ENCODE measurements around the gene FAM217A. TPM values are rescaled to one million over a fixed set of nuclear protein-coding genes. Genes with fewer than 3 reads are reported as not detected.

The FAM217A gene
- total and polyA plus RNA-seq, 10 of the 15 experiments (the other 5 are each of a cell fraction or from before 2014, with no cell fraction given) = 0.09 to 0.11 TPM; not detected in 8

DNA sequence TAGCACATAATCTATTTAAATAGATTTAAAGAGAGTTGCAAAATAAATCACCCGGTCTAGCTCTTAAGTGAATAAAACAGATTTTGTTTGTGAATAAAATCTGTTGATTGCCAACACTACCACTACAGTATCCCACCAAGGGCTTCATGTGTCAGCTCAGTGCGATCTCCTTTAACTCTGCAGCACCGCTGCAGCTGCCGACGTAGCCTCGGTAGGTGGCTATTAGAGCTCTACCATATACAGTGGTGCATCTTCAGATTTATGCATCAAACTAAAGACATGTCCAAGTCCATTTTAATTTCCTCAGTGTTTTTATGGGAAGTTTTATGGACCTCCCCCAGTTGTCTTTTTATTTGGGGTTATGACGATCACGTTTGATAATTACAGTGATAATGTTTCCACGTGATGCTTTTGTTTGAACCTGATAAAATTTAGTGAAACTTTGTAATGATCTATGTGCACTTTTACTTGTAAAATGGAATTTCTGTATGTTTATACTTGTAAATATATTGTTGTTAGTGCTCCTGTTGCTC, 29.7 kb upstream of the FAM217A start:
- FAIRE-seq = no peak
- in situ Hi-C loops (cut with MboI) = no loop called here
- CTCF ChIA-PET = no interaction called here
- no peak for TF ChIP-seq CHD1 (IDR thresholded peaks at IDR 0.05; ENCODE audit: low read depth, low read length)
- no peak for TF ChIP-seq FOXM1 (IDR thresholded peaks at IDR 0.05; ENCODE audit: low read depth, low read length)
- no peak for TF ChIP-seq RFX5 (IDR thresholded peaks at IDR 0.05; ENCODE audit: low read depth, low read length)
- TF ChIP-seq, protein P1, sequence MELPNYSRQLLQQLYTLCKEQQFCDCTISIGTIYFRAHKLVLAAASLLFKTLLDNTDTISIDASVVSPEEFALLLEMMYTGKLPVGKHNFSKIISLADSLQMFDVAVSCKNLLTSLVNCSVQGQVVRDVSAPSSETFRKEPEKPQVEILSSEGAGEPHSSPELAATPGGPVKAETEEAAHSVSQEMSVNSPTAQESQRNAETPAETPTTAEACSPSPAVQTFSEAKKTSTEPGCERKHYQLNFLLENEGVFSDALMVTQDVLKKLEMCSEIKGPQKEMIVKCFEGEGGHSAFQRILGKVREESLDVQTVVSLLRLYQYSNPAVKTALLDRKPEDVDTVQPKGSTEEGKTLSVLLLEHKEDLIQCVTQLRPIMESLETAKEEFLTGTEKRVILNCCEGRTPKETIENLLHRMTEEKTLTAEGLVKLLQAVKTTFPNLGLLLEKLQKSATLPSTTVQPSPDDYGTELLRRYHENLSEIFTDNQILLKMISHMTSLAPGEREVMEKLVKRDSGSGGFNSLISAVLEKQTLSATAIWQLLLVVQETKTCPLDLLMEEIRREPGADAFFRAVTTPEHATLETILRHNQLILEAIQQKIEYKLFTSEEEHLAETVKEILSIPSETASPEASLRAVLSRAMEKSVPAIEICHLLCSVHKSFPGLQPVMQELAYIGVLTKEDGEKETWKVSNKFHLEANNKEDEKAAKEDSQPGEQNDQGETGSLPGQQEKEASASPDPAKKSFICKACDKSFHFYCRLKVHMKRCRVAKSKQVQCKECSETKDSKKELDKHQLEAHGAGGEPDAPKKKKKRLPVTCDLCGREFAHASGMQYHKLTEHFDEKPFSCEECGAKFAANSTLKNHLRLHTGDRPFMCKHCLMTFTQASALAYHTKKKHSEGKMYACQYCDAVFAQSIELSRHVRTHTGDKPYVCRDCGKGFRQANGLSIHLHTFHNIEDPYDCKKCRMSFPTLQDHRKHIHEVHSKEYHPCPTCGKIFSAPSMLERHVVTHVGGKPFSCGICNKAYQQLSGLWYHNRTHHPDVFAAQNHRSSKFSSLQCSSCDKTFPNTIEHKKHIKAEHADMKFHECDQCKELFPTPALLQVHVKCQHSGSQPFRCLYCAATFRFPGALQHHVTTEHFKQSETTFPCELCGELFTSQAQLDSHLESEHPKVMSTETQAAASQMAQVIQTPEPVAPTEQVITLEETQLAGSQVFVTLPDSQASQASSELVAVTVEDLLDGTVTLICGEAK (IDR thresholded peaks at IDR 0.05; ENCODE audit: borderline replicate concordance) = no peak
- TF ChIP-seq ZNF622 (IDR thresholded peaks at IDR 0.05) = no peak
- TF ChIP-seq, protein P2, sequence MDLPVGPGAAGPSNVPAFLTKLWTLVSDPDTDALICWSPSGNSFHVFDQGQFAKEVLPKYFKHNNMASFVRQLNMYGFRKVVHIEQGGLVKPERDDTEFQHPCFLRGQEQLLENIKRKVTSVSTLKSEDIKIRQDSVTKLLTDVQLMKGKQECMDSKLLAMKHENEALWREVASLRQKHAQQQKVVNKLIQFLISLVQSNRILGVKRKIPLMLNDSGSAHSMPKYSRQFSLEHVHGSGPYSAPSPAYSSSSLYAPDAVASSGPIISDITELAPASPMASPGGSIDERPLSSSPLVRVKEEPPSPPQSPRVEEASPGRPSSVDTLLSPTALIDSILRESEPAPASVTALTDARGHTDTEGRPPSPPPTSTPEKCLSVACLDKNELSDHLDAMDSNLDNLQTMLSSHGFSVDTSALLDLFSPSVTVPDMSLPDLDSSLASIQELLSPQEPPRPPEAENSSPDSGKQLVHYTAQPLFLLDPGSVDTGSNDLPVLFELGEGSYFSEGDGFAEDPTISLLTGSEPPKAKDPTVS (IDR thresholded peaks at IDR 0.05; ENCODE audit: low read depth, low read length) = no peak
- no peak for TF ChIP-seq YBX1 (IDR thresholded peaks at IDR 0.05)
- TF ChIP-seq, protein P3, sequence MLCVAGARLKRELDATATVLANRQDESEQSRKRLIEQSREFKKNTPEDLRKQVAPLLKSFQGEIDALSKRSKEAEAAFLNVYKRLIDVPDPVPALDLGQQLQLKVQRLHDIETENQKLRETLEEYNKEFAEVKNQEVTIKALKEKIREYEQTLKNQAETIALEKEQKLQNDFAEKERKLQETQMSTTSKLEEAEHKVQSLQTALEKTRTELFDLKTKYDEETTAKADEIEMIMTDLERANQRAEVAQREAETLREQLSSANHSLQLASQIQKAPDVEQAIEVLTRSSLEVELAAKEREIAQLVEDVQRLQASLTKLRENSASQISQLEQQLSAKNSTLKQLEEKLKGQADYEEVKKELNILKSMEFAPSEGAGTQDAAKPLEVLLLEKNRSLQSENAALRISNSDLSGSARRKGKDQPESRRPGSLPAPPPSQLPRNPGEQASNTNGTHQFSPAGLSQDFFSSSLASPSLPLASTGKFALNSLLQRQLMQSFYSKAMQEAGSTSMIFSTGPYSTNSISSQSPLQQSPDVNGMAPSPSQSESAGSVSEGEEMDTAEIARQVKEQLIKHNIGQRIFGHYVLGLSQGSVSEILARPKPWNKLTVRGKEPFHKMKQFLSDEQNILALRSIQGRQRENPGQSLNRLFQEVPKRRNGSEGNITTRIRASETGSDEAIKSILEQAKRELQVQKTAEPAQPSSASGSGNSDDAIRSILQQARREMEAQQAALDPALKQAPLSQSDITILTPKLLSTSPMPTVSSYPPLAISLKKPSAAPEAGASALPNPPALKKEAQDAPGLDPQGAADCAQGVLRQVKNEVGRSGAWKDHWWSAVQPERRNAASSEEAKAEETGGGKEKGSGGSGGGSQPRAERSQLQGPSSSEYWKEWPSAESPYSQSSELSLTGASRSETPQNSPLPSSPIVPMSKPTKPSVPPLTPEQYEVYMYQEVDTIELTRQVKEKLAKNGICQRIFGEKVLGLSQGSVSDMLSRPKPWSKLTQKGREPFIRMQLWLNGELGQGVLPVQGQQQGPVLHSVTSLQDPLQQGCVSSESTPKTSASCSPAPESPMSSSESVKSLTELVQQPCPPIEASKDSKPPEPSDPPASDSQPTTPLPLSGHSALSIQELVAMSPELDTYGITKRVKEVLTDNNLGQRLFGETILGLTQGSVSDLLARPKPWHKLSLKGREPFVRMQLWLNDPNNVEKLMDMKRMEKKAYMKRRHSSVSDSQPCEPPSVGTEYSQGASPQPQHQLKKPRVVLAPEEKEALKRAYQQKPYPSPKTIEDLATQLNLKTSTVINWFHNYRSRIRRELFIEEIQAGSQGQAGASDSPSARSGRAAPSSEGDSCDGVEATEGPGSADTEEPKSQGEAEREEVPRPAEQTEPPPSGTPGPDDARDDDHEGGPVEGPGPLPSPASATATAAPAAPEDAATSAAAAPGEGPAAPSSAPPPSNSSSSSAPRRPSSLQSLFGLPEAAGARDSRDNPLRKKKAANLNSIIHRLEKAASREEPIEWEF (IDR thresholded peaks at IDR 0.05; ENCODE audit: insufficient replicate concordance, low read depth, low read length) = no peak
- no peak for TF ChIP-seq YY1 (IDR thresholded peaks at IDR 0.05; ENCODE audit: low read depth, low read length)
- TF ChIP-seq, protein P4, sequence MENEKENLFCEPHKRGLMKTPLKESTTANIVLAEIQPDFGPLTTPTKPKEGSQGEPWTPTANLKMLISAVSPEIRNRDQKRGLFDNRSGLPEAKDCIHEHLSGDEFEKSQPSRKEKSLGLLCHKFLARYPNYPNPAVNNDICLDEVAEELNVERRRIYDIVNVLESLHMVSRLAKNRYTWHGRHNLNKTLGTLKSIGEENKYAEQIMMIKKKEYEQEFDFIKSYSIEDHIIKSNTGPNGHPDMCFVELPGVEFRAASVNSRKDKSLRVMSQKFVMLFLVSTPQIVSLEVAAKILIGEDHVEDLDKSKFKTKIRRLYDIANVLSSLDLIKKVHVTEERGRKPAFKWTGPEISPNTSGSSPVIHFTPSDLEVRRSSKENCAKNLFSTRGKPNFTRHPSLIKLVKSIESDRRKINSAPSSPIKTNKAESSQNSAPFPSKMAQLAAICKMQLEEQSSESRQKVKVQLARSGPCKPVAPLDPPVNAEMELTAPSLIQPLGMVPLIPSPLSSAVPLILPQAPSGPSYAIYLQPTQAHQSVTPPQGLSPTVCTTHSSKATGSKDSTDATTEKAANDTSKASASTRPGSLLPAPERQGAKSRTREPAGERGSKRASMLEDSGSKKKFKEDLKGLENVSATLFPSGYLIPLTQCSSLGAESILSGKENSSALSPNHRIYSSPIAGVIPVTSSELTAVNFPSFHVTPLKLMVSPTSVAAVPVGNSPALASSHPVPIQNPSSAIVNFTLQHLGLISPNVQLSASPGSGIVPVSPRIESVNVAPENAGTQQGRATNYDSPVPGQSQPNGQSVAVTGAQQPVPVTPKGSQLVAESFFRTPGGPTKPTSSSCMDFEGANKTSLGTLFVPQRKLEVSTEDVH (IDR thresholded peaks at IDR 0.05; ENCODE audit: low read depth, partially characterized antibody) = no peak

More for the DNA sequence above, 29.7 kb upstream of the FAM217A start:
- POLR2A ChIA-PET = no interaction called here
- SMC1A ChIA-PET (ENCODE audit: uncharacterized antibody, unreplicated experiment) = interaction anchor here (0.8 to 1.8 kb wide), 3 partner anchors 11 to 44 kb away, joined by 3 to 4 read pairs (median 4); no protein-coding TSS in a partner anchor
- H2AFZ ChIP-seq (ENCODE audit: control insufficient read depth, low read depth, low read length) = no peak overlapping the region
- intact Hi-C loops (cut with micrococcal nuclease; ENCODE audit: unreplicated experiment) = no loop called here
- no peak overlapping the region for H3K4me3 ChIP-seq
- H3K79me2 ChIP-seq (ENCODE audit: control insufficient read depth, insufficient read depth, low read length) = no peaks in the 10 kb centered on the region
- H3K9me3 ChIP-seq (replicated peaks; ENCODE audit: control insufficient read depth, insufficient read depth, low read length) = no peaks in the 10 kb centered on the region
- no peaks in the 10 kb centered on the region for H3K27me3 ChIP-seq (replicated peaks in 1 of 2; ENCODE audit: control insufficient read depth in 2 of 2, insufficient read depth in 2 of 2, low read length in 1 of 2)
- no peak overlapping the region for H3K4me2 ChIP-seq (ENCODE audit: control insufficient read depth, insufficient read depth)
- no peak overlapping the region for H3K27ac ChIP-seq (ENCODE audit: control insufficient read depth, insufficient read depth)
- no peak for DNase-seq (ENCODE audit: low read depth, low spot score)
- H3K9ac ChIP-seq (ENCODE audit: control insufficient read depth, insufficient read depth, low read length) = no peak overlapping the region
- no peak for ATAC-seq
- no peaks in the 10 kb centered on the region for H3K4me1 ChIP-seq (ENCODE audit: control insufficient read depth, insufficient read depth, low read length)
- RAD21 ChIA-PET (ENCODE audit: unreplicated experiment) = no interaction called here
- H4K20me1 ChIP-seq (ENCODE audit: control insufficient read depth, insufficient read depth) = no peaks in the 10 kb centered on the region
- BruUV-seq (replicated peaks) = no TSS peak
- no peaks in the 10 kb centered on the region for H3K36me3 ChIP-seq (ENCODE audit: control insufficient read depth in 2 of 2, insufficient read depth in 2 of 2, low read length in 1 of 2)
- WGBS (ENCODE audit: insufficient coverage, insufficient replicate concordance, low lambda C conversion rate, missing lambda C conversion rate) = 77% methylated on average over 9 of the region's 9 CpGs

All from GM12878 (cell line).